ENCODE data around the gene CCDC102B. TPM values are rescaled to one million over a fixed set of nuclear protein-coding genes. Genes with fewer than 3 reads are reported as not detected.

Gene CCDC102B
- 1 to 10 TPM; 2.1 to 2.4 TPM for total RNA-seq

- intact Hi-C loops (cut with micrococcal nuclease) = no loop called here
- no peaks in the 10 kb centered on the region for H3K36me3 Mint-ChIP-seq
- DNase-seq = no peak
- no peak within 1 kb of the TSS for H3K4me3 Mint-ChIP-seq
- POLR2A ChIA-PET = no interaction called here
- CTCF ChIA-PET = no interaction called here
- H3K27ac Mint-ChIP-seq = no peak within 1 kb of the TSS
- H3K9me3 Mint-ChIP-seq = no peaks in the 10 kb centered on the region
- H3K27me3 Mint-ChIP-seq = no peaks in the 10 kb centered on the region
- no peaks in the 10 kb centered on the region for H3K4me1 Mint-ChIP-seq (ENCODE audit: low read depth)
Measured at GRCh38 chr18:68797871-68798270, at the start of gene CCDC102B. Gene CCDC102B, plus strand, starts transcription at chr18:68798080. Its CDS starts 38,684 bp downstream, at chr18:68836764.

- H3K27ac Mint-ChIP-seq = no peak overlapping the region
- ChIA-PET CTCF (interaction anchor here (1.1 kb wide), 1 partner anchor 10 kb away, joined by 3 read pairs; no protein-coding TSS in a partner anchor), POLR2A (no interaction called here)
- DNase-seq = no peak
- intact Hi-C loops (cut with micrococcal nuclease) = no loop called here
- no peaks in the 10 kb centered on the region for H3K4me1 Mint-ChIP-seq (ENCODE audit: low read depth)
- peaks cover 1% of the 10 kb centered on the region for H3K36me3 Mint-ChIP-seq
- peaks cover 12% of the 10 kb centered on the region for H3K9me3 Mint-ChIP-seq
- no peak overlapping the region for H3K4me3 Mint-ChIP-seq
- H3K27me3 Mint-ChIP-seq = no peaks in the 10 kb centered on the region
Measured at GRCh38 chr18:68757126-68757525, 40.8 kb upstream of the CCDC102B start.

- Mint-ChIP-seq H3K36me3 (peaks cover 1% of the 10 kb centered on the region), H3K27me3 (no peaks in the 10 kb centered on the region), H3K4me1 (ENCODE audit: low read depth) (no peaks in the 10 kb centered on the region), H3K9me3 (peaks cover 12% of the 10 kb centered on the region), H3K4me3 (no peak overlapping the region), H3K27ac (no peak overlapping the region)
- POLR2A ChIA-PET = no interaction called here
- intact Hi-C loops (cut with micrococcal nuclease) = no loop called here
- no peak for DNase-seq
- CTCF ChIA-PET = no interaction called here
Measured at GRCh38 chr18:68759308-68759707, 38.6 kb upstream of the CCDC102B start.

GRCh38 chr18:68763083-68763482, 34.8 kb upstream of the CCDC102B start:
- H3K27me3 Mint-ChIP-seq = no peaks in the 10 kb centered on the region
- H3K4me1 Mint-ChIP-seq (ENCODE audit: low read depth) = no peaks in the 10 kb centered on the region
- H3K9me3 Mint-ChIP-seq = peaks cover 12% of the 10 kb centered on the region
- H3K4me3 Mint-ChIP-seq = no peak overlapping the region
- H3K36me3 Mint-ChIP-seq = peaks cover 1% of the 10 kb centered on the region
- intact Hi-C loops (cut with micrococcal nuclease) = no loop called here
- DNase-seq = no peak
- ChIA-PET POLR2A (no interaction called here), CTCF (no interaction called here)
- no peak overlapping the region for H3K27ac Mint-ChIP-seq

- Mint-ChIP-seq H3K4me1 (ENCODE audit: low read depth) (no peaks in the 10 kb centered on the region), H3K27me3 (no peaks in the 10 kb centered on the region), H3K27ac (no peak overlapping the region), H3K4me3 (no peak overlapping the region), H3K36me3 (no peaks in the 10 kb centered on the region), H3K9me3 (peaks cover 5% of the 10 kb centered on the region)
- no peak for DNase-seq
- intact Hi-C loops (cut with micrococcal nuclease) = no loop called here
- ChIA-PET CTCF (no interaction called here), POLR2A (no interaction called here)
Measured at GRCh38 chr18:68764016-68764415, 33.9 kb upstream of the CCDC102B start.

GRCh38 chr18:68766433-68766832, 31.4 kb upstream of the CCDC102B start:
- intact Hi-C loops (cut with micrococcal nuclease) = no loop called here
- Mint-ChIP-seq H3K36me3 (no peaks in the 10 kb centered on the region), H3K4me1 (ENCODE audit: low read depth) (no peaks in the 10 kb centered on the region), H3K4me3 (no peak overlapping the region), H3K9me3 (peaks cover 5% of the 10 kb centered on the region), H3K27me3 (no peaks in the 10 kb centered on the region), H3K27ac (no peak overlapping the region)
- no peak for DNase-seq
- CTCF ChIA-PET = interaction anchor here (1.4 kb wide), 1 partner anchor 9 kb away, joined by 3 read pairs; no protein-coding TSS in a partner anchor
- POLR2A ChIA-PET = no interaction called here

- DNase-seq = no peak
- ChIA-PET POLR2A (interaction anchor here (0.6 kb wide), 2 partner anchors 436 to 533 kb away, joined by 3 to 7 read pairs; no protein-coding TSS in a partner anchor), CTCF (interaction anchor here (0.7 kb wide), 1 partner anchor 1615 kb away, joined by 3 read pairs; no protein-coding TSS in a partner anchor)
- Mint-ChIP-seq H3K27ac (no peak overlapping the region), H3K36me3 (no peaks in the 10 kb centered on the region), H3K27me3 (no peaks in the 10 kb centered on the region), H3K9me3 (peaks cover 5% of the 10 kb centered on the region), H3K4me1 (ENCODE audit: low read depth) (no peaks in the 10 kb centered on the region), H3K4me3 (no peak overlapping the region)
- intact Hi-C loops (cut with micrococcal nuclease) = no loop called here
Measured at GRCh38 chr18:68769461-68769860, 28.4 kb upstream of the CCDC102B start.

- CTCF ChIA-PET = no interaction called here
- intact Hi-C loops (cut with micrococcal nuclease) = no loop called here
- no peaks in the 10 kb centered on the region for H3K4me1 Mint-ChIP-seq (ENCODE audit: low read depth)
Measured at GRCh38 chr18:68772268-68772667, 25.6 kb upstream of the CCDC102B start.

GRCh38 chr18:68778280-68778886, 19.5 kb upstream of the CCDC102B start:
- Mint-ChIP-seq H3K27me3 (no peaks in the 10 kb centered on the region), H3K27ac (no peak overlapping the region), H3K36me3 (no peaks in the 10 kb centered on the region), H3K4me1 (ENCODE audit: low read depth) (no peaks in the 10 kb centered on the region), H3K4me3 (no peak overlapping the region), H3K9me3 (no peaks in the 10 kb centered on the region)
- POLR2A ChIA-PET = no interaction called here
- DNase-seq = no peak
- CTCF ChIA-PET = no interaction called here
- intact Hi-C loops (cut with micrococcal nuclease) = no loop called here

More at GRCh38 chr18:68772268-68772667, 25.6 kb upstream of the CCDC102B start:
- Mint-ChIP-seq H3K27me3 (no peaks in the 10 kb centered on the region), H3K36me3 (no peaks in the 10 kb centered on the region), H3K27ac (no peak overlapping the region), H3K9me3 (peaks cover 5% of the 10 kb centered on the region), H3K4me3 (no peak overlapping the region)
- POLR2A ChIA-PET = no interaction called here
- DNase-seq = no peak

GRCh38 chr18:68779169-68779568, 18.7 kb upstream of the CCDC102B start:
- H3K4me3 Mint-ChIP-seq = no peak overlapping the region
- no peaks in the 10 kb centered on the region for H3K27me3 Mint-ChIP-seq
- no peaks in the 10 kb centered on the region for H3K9me3 Mint-ChIP-seq
- ChIA-PET CTCF (no interaction called here), POLR2A (no interaction called here)
- no peak for DNase-seq
- intact Hi-C loops (cut with micrococcal nuclease) = no loop called here
- H3K36me3 Mint-ChIP-seq = no peaks in the 10 kb centered on the region
- no peak overlapping the region for H3K27ac Mint-ChIP-seq
- H3K4me1 Mint-ChIP-seq (ENCODE audit: low read depth) = no peaks in the 10 kb centered on the region

- H3K4me1 Mint-ChIP-seq (ENCODE audit: low read depth) = no peaks in the 10 kb centered on the region
- intact Hi-C loops (cut with micrococcal nuclease) = no loop called here
- H3K9me3 Mint-ChIP-seq = no peaks in the 10 kb centered on the region
- no peak for DNase-seq
- no peaks in the 10 kb centered on the region for H3K36me3 Mint-ChIP-seq
- H3K4me3 Mint-ChIP-seq = no peak overlapping the region
- H3K27me3 Mint-ChIP-seq = no peaks in the 10 kb centered on the region
- POLR2A ChIA-PET = no interaction called here
- CTCF ChIA-PET = no interaction called here
- no peak overlapping the region for H3K27ac Mint-ChIP-seq
Measured at GRCh38 chr18:68780802-68781635, 16.9 kb upstream of the CCDC102B start.

- intact Hi-C loops (cut with micrococcal nuclease) = no loop called here
- Mint-ChIP-seq H3K4me3 (no peak overlapping the region), H3K36me3 (no peaks in the 10 kb centered on the region), H3K27me3 (no peaks in the 10 kb centered on the region), H3K27ac (no peak overlapping the region), H3K9me3 (no peaks in the 10 kb centered on the region), H3K4me1 (ENCODE audit: low read depth) (no peaks in the 10 kb centered on the region)
- ChIA-PET POLR2A (no interaction called here), CTCF (no interaction called here)
- DNase-seq = no peak
Measured at GRCh38 chr18:68783506-68783905, 14.4 kb upstream of the CCDC102B start.

- ChIA-PET CTCF (no interaction called here), POLR2A (no interaction called here)
- no peak for DNase-seq
- Mint-ChIP-seq H3K27me3 (no peaks in the 10 kb centered on the region), H3K9me3 (no peaks in the 10 kb centered on the region), H3K27ac (no peak overlapping the region), H3K4me3 (no peak overlapping the region), H3K4me1 (ENCODE audit: low read depth) (no peaks in the 10 kb centered on the region), H3K36me3 (no peaks in the 10 kb centered on the region)
- intact Hi-C loops (cut with micrococcal nuclease) = no loop called here
Measured at GRCh38 chr18:68784071-68784470, 13.8 kb upstream of the CCDC102B start.

Data from activated CD4-positive, alpha-beta memory T cell treated with anti-CD3 and anti-CD28 coated beads for 36 hours (primary cell).